T-helper 17 cell (primary cell): ENCODE data around the gene SUGT1. TPM values are rescaled to one million over a fixed set of nuclear protein-coding genes. Genes with fewer than 3 reads are reported as not detected.
A peak's percentile ranks its signal among the peaks of the same experiment; 100 is the strongest.
"Not testable (repeated sequence)": the region's sequence is repeated elsewhere in the genome, so short reads cannot be mapped to it uniquely, and the experiment has no call there.

Source experiments
- ATAC-seq: fragments of 150-1000 bp; cut with Tn5 transposase; 2 replicates; pipeline ENCODE4 v1.10.0; 2021; ENCODE audit warnings: mild to moderate bottlenecking, moderate library complexity
- DNase-seq, 3 donors: peaks; one replicate each; pipeline versions ENCODE4 v3.0.0 to v3.0.0-alpha.2; 2020 to 2021
- H3K9me3 ChIP-seq: one replicate; pipeline ENCODE4 v1.7.0; 2013; ENCODE audit warnings: low read length, mild to moderate bottlenecking; ENCODE audit not compliant: control insufficient read depth, poor library complexity, severe bottlenecking
- H3K27ac Mint-ChIP-seq: one replicate; pipeline ENCODE4 v1.8.0; 2022; ENCODE audit warnings: mild to moderate bottlenecking, moderate library complexity, mixed read lengths
- H3K27me3 Mint-ChIP-seq: one replicate; pipeline ENCODE4 v1.8.0; 2022; ENCODE audit warnings: mixed read lengths
- H3K36me3 Mint-ChIP-seq: one replicate; pipeline ENCODE4 v1.8.0; 2022; ENCODE audit warnings: low read depth, mixed read lengths
- H3K4me1 Mint-ChIP-seq: one replicate; pipeline ENCODE4 v1.8.0; 2022; ENCODE audit warnings: mild to moderate bottlenecking, mixed read lengths
- H3K4me3 Mint-ChIP-seq: one replicate; pipeline ENCODE4 v1.8.0; 2022; ENCODE audit warnings: mild to moderate bottlenecking, moderate library complexity, mixed read lengths
- total RNA-seq, 4 donors: library from RNA in 2 of 4; stranded (reverse) in 2 of 4; gene quantifications; one replicate each; pipeline ENCODE4 v1.2.3 and lab custom pipeline; 2022 to 2026

Gene SUGT1
- total RNA-seq, 2 donors from 2014 or later = 23.7 to 27.4 TPM

- H3K9me3 ChIP-seq = no peaks in the 10 kb centered on the region
- H3K4me3 Mint-ChIP-seq = no peak within 1 kb of the TSS
- ATAC-seq (no peak), DNase-seq (no peak)
- peaks cover 5% of the 10 kb centered on the region for H3K36me3 Mint-ChIP-seq
- peak within 1 kb of the TSS; percentile 19 for H3K27ac Mint-ChIP-seq
- peaks cover 2% of the 10 kb centered on the region for H3K4me1 Mint-ChIP-seq
- no peaks in the 10 kb centered on the region for H3K27me3 Mint-ChIP-seq
These were observed 10.5 kb upstream of the SUGT1 start, which contains the start of gene HNRNPA1L2 for GRCh38 chr13:52642131-52642530. Gene HNRNPA1L2, plus strand, starts transcription at chr13:52642431. Its CDS starts 62 bp downstream, at chr13:52642493.

- Mint-ChIP-seq H3K27me3 (no peaks in the 10 kb centered on the region), H3K36me3 (peaks cover 5% of the 10 kb centered on the region), H3K4me3 (no peak overlapping the region), H3K4me1 (peaks cover 2% of the 10 kb centered on the region), H3K27ac (no peak overlapping the region)
- no peaks in the 10 kb centered on the region for H3K9me3 ChIP-seq
- no peak for DNase-seq
- no peak for ATAC-seq
These were observed 8.5 kb upstream of the SUGT1 start for GRCh38 chr13:52644108-52644507.

DNA sequence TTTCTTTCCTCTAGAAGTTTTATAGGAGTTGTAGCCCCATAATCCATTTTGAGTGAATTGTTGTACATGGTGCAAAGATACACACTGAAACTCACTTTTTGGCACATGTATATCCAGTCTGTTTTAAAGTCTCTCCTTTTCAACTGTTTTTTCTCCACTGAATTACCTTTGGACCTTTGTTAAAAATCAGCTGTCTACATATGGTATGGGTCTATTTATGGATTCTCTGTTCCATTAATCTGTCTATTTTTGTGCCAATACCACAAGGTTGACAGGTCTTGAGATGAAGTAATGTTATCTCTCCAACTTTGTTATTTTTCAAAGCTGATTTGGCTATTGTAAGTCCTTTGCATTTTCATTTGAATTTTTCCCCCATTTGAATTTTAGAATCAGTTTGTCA lies 5.7 kb upstream of the SUGT1 start:
- H3K27me3 Mint-ChIP-seq = no peaks in the 10 kb centered on the region
- ATAC-seq (no peak), DNase-seq (no peak)
- no peaks in the 10 kb centered on the region for H3K9me3 ChIP-seq
- H3K27ac Mint-ChIP-seq = no peak overlapping the region
- H3K4me1 Mint-ChIP-seq = peaks cover 7% of the 10 kb centered on the region
- no peak overlapping the region for H3K4me3 Mint-ChIP-seq
- no peaks in the 10 kb centered on the region for H3K36me3 Mint-ChIP-seq

GRCh38 chr13:52650731-52651130 lies 1.9 kb upstream of the SUGT1 start:
- peaks cover 6% of the 10 kb centered on the region for H3K4me1 Mint-ChIP-seq
- no peaks in the 10 kb centered on the region for H3K27me3 Mint-ChIP-seq
- peak overlapping the region; percentile 47 for H3K4me3 Mint-ChIP-seq
- H3K27ac Mint-ChIP-seq = no peak overlapping the region
- H3K36me3 Mint-ChIP-seq = no peaks in the 10 kb centered on the region
- ATAC-seq (no peak), DNase-seq (no peak)
- H3K9me3 ChIP-seq = no peaks in the 10 kb centered on the region

GRCh38 chr13:52651897-52652195 lies 790 bp upstream of the SUGT1 start:
- no peaks in the 10 kb centered on the region for H3K9me3 ChIP-seq
- Mint-ChIP-seq H3K4me3 (no peak overlapping the region), H3K27me3 (no peaks in the 10 kb centered on the region), H3K27ac (no peak overlapping the region), H3K4me1 (peaks cover 6% of the 10 kb centered on the region), H3K36me3 (no peaks in the 10 kb centered on the region)
- DNase-seq (no peak), ATAC-seq (peak; percentile 0)

GRCh38 chr13:52652980-52653303 lies 306 bp downstream of the SUGT1 start:
- no peak overlapping the region for H3K4me3 Mint-ChIP-seq
- peaks cover 6% of the 10 kb centered on the region for H3K4me1 Mint-ChIP-seq
- H3K27ac Mint-ChIP-seq = no peak overlapping the region
- DNase-seq (no peak), ATAC-seq (peak; percentile 20)
- H3K36me3 Mint-ChIP-seq = no peaks in the 10 kb centered on the region
- H3K27me3 Mint-ChIP-seq = no peaks in the 10 kb centered on the region
- no peaks in the 10 kb centered on the region for H3K9me3 ChIP-seq

DNA sequence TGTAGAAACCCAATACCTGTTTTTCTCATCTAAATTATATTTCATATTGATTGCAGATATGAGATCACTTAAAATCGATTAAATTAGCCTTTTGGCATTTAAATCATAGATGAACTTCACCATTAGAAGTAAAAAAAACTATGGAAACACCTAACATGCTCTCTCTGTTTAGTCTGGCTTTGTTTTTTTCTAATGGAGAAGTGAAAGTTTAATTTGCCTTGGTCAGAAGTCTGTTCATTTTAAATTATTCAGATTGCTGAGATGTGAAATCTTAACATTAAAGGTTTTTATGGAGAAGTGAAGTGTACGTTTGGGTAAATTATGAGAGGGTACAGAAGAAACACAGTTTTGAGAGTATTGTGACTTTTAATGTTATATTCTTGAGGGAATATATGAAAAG lies 6.7 kb downstream of the SUGT1 start:
- Mint-ChIP-seq H3K4me1 (no peaks in the 10 kb centered on the region), H3K36me3 (peaks cover 5% of the 10 kb centered on the region), H3K27me3 (no peaks in the 10 kb centered on the region), H3K27ac (no peak overlapping the region), H3K4me3 (no peak overlapping the region)
- DNase-seq (no peak), ATAC-seq (no peak)
- no peaks in the 10 kb centered on the region for H3K9me3 ChIP-seq

DNA sequence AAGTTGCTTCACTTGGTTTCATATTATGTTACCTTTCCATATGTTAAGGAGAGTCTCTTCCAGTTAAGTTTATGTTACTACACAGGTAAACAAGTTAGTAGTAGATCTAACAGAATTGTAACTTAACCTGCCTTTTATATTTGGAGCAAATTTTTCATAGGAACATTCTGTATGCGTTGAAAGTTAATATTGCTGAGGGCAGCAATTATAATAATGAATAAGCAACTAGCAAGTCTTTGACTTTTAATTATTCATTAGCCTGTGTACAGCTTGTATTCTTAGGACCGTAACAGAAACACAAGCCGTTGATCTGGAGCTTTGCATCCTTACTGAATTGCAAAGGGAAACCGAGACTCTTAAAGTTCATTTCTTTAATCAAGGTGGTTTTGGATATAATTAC lies 11.6 kb downstream of the SUGT1 start:
- no peaks in the 10 kb centered on the region for H3K27me3 Mint-ChIP-seq
- peaks cover 5% of the 10 kb centered on the region for H3K4me1 Mint-ChIP-seq
- ATAC-seq (no peak), DNase-seq (no peak)
- H3K9me3 ChIP-seq = no peaks in the 10 kb centered on the region
- H3K4me3 Mint-ChIP-seq = no peak overlapping the region
- peak overlapping the region; percentile 9 for H3K27ac Mint-ChIP-seq
- H3K36me3 Mint-ChIP-seq = peaks cover 10% of the 10 kb centered on the region

DNA sequence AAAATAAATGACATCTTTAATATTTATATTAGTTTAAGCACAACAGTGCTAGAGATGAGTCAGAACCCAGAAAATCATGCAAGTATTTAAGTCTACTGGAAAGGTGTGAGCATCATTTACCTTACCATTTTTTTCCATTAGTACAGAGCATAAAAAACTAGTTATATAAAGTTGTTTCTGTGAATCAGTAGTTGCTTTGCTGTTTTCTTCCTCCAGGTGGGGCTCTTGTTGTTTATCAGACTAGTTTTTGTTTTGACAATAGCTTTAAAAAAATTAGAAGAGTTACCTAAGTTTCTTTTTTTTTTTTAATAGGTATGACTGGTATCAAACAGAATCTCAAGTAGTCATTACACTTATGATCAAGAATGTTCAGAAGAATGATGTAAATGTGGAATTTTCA lies 12.7 kb downstream of the SUGT1 start:
- Mint-ChIP-seq H3K27ac (no peak overlapping the region), H3K36me3 (peaks cover 7% of the 10 kb centered on the region), H3K4me1 (peaks cover 5% of the 10 kb centered on the region), H3K27me3 (no peaks in the 10 kb centered on the region), H3K4me3 (no peak overlapping the region)
- H3K9me3 ChIP-seq = no peaks in the 10 kb centered on the region
- ATAC-seq = peak; percentile 61
- DNase-seq = no peak

DNA sequence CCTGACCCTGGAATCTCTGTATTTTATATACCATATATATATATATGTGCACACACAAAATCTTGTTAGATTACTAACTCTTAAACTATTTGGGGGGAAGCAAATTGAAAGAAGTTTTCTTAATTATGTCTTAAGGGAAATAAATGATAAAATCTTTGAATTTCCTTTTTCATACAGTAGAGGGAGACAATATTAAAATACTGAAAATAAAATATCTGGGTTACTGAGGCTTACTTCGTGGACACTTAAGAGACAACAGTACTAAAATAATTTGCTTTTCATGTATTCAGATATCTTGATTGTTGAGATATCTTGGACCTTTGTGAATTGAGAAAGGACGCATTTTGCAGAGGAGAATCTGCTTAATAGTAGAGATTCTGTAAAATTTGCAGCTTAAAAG lies 17.0 kb downstream of the SUGT1 start:
- H3K27ac Mint-ChIP-seq = no peak overlapping the region
- DNase-seq (no peak), ATAC-seq (no peak)
- H3K36me3 Mint-ChIP-seq = peaks cover 5% of the 10 kb centered on the region
- no peaks in the 10 kb centered on the region for H3K9me3 ChIP-seq
- peaks cover 8% of the 10 kb centered on the region for H3K4me1 Mint-ChIP-seq
- H3K27me3 Mint-ChIP-seq = no peaks in the 10 kb centered on the region
- H3K4me3 Mint-ChIP-seq = no peak overlapping the region

- Mint-ChIP-seq H3K27ac (no peak overlapping the region), H3K4me1 (peaks cover 10% of the 10 kb centered on the region), H3K4me3 (no peak overlapping the region), H3K36me3 (peaks cover 5% of the 10 kb centered on the region), H3K27me3 (no peaks in the 10 kb centered on the region)
- H3K9me3 ChIP-seq = no peaks in the 10 kb centered on the region
- no peak for DNase-seq
- no peak for ATAC-seq
These were observed 18.1 kb downstream of the SUGT1 start for GRCh38 chr13:52670726-52671125.

DNA sequence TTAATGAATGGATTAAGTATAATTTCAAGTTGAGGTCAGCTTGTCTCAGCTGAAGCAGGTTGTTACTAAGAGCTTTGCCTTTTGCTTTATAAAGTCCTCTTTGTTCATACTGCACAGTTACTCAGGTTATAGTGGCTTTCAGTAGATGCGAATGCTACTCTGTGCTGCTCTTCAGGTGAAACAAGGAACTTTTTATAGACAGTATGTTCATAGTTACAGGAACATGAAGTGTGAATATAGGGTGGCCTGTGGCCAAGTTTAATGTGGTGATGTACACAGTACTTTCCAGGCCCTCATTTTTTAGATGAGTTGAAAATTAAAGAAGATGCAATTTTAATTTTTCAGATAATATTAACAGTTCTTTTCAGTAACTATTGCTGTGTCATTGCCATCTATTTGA lies 20.8 kb downstream of the SUGT1 start:
- DNase-seq (no peak), ATAC-seq (no peak)
- no peak overlapping the region for H3K4me3 Mint-ChIP-seq
- H3K27ac Mint-ChIP-seq = no peak overlapping the region
- peaks cover 4% of the 10 kb centered on the region for H3K36me3 Mint-ChIP-seq
- no peaks in the 10 kb centered on the region for H3K27me3 Mint-ChIP-seq
- no peaks in the 10 kb centered on the region for H3K9me3 ChIP-seq
- peaks cover 8% of the 10 kb centered on the region for H3K4me1 Mint-ChIP-seq

DNA sequence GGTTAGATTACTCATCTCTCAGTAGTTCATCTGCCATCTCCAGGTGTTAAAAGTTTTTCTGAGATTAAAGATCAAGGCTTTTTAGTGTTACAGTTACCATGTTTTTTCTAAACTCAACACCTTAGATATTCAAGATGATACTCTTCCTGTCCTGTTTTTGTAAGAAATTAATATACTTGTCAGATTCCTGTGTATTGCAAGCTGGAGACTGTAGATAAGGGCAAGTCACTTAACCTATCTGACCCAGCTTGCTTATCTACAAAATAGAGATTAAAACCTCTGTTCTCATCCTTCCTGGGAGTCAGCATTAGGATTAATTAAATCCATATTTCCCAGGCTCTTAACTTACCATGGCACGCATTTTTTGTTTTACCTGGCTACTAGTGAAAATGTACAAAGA lies 25.2 kb downstream of the SUGT1 start:
- ATAC-seq = no peak
- peaks cover 8% of the 10 kb centered on the region for H3K4me1 Mint-ChIP-seq
- H3K27me3 Mint-ChIP-seq = no peaks in the 10 kb centered on the region
- H3K36me3 Mint-ChIP-seq = peaks cover 7% of the 10 kb centered on the region
- no peak for DNase-seq
- H3K4me3 Mint-ChIP-seq = no peak overlapping the region
- no peak overlapping the region for H3K27ac Mint-ChIP-seq
- H3K9me3 ChIP-seq = no peaks in the 10 kb centered on the region

DNA sequence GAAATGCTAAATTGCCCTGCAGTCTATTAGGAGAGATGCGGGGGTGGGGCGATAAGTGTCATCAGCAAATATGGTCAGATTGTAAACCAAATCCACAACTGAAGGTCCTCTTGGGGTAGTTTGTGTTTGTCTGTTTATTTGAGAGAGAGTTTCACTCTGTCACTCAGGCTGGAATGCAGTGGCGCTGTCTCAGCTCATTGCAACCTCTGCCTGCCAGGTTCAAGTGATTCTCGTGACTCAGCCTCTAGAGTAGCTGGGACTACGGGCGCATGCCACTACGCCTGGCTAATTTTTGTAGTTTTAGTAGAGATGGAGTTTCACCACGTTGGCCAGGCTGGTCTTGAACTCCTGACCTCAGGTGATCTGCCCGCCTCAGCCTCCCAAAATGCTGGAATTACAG lies 33.2 kb downstream of the SUGT1 start:
- not testable (repeated sequence) for H3K9me3 ChIP-seq, H3K27ac Mint-ChIP-seq, H3K4me1 Mint-ChIP-seq, H3K36me3 Mint-ChIP-seq, H3K27me3 Mint-ChIP-seq, DNase-seq, ATAC-seq, H3K4me3 Mint-ChIP-seq

GRCh38 chr13:52686376-52686775 lies 33.7 kb downstream of the SUGT1 start:
- no peaks in the 10 kb centered on the region for H3K27me3 Mint-ChIP-seq
- H3K4me1 Mint-ChIP-seq = peaks cover 8% of the 10 kb centered on the region
- ATAC-seq (no peak), DNase-seq (no peak)
- no peak overlapping the region for H3K4me3 Mint-ChIP-seq
- peaks cover 4% of the 10 kb centered on the region for H3K36me3 Mint-ChIP-seq
- H3K27ac Mint-ChIP-seq = no peak overlapping the region
- H3K9me3 ChIP-seq = no peaks in the 10 kb centered on the region
